Stimulated activated CD4-positive, alpha-beta T cell treated with anti-CD3 and anti-CD28 coated beads, Interleukin-4, amount 100 ng/mL, for 4 hours (primary cell): Measurements from ENCODE around the gene TRMO.

ENCODE experiments used
- DNase-seq, 2 experiments: peaks; one replicate each; pipeline ENCODE4 v3.0.0-alpha.2; 2020

The TRMO gene

DNA sequence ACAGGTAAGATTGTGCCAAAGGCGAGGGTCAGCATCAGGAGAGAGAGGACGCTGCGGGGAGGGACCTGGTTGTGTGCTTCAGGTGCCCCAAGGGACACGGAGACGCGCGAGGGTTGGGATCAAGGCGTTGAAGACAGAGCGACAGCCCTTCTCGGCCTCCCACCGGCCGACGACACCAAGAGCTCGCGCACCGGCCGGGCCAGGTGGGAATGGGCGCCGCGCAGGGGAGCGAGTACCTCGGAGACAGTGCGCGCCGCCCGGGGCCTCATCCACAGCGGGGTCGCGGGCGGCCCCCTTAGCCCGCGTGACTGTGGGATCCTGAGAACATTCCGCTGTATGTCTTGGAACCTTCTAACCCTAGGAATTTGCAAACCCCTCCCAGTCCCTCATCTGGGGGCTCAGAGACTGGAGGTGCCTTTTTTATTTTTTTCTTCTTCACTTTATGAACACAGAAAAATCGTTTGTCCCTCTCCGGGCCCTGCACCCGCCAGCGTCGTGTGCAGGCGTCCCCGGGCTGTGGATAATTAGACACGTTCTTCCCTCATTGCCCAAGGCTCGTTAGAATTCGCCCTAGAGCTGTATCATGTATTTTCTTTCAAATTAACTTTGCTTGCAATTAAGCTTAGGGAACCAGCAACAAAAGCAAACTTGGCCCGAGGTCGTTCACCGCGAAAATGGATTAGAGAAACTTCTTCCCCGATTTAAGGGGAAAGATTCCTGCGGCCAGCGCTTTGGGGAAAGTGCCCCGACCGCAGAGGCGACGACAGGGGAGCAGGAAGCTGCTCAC, 64.5 kb downstream of the TRMO start:
- no peak for DNase-seq

DNA sequence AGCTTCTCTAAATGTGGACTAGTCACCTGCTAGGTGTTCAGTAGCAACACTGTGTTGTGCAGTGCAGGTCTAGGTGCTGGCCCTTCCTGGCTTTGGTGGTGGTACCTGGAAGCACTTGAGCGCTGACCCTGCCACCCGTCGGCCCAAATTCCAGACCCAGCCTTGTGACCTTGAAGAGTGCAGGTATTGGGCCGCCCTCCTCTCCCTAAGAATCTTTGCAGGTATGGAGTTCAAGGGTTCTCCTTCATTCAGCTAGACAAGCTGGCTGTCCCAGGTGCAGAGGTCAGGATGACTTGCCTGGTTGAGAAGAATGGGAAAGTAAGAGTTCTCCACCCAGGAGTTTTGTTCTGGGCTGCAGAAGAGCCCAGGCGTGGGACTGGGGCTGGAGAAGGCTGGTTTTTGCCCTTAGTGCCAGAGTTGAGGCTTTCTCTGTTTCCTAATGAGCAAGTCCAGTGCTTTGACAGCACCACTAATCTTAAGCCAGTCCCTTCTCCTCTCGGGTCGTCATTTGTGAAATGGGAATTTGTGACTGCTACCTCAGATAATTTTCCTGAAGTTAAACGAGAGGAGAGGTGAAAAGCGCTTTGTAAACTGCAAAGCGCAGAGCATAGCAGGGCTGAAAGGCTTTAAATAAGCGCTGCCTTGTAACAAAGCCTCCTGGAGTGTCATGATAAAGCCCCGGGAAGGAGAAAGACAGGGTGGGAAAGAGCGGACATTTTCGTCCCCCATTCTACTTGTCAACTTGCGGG, 65.3 kb downstream of the TRMO start:
- DNase-seq = no peak

DNA sequence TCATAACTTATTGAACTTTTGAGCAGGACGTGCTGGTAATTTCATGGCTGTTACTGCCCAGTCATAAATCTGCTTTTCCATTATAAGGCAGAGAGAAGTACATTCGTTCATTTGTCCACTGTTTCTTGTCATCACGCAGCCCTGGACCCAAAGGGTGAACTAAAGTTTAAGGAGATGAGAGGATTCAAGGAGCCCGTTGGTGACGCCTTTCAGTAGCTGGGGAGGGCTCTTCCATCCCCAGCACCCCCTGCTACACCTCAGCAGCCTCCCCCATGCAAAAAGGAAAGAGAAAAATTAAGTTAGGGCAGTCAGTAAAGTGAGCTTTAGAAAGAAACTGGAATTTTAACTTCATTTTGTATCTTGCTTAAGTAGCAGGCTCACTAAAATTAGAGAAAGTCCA, 66.4 kb downstream of the TRMO start:
- DNase-seq = no peak

DNA sequence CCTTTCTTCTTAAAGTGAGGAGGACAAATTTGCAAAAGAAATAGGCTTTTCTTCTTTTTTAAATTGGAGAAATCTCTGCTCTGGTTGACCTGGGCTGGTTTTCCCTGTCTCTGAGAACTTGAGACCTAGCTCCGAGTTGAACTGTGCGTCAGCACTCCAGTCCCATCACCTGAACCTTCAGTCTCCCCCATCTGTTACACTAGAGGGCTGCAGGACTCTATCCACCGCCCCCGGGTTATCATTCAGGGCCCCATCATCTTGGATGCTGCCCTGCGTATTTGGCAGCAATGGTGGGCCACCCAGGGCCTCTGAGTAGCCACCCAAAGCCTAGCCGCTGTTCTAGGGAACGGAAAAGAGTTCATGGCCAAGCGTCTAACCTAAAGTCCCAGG, 66.8 kb downstream of the TRMO start:
- no peak for DNase-seq

DNA sequence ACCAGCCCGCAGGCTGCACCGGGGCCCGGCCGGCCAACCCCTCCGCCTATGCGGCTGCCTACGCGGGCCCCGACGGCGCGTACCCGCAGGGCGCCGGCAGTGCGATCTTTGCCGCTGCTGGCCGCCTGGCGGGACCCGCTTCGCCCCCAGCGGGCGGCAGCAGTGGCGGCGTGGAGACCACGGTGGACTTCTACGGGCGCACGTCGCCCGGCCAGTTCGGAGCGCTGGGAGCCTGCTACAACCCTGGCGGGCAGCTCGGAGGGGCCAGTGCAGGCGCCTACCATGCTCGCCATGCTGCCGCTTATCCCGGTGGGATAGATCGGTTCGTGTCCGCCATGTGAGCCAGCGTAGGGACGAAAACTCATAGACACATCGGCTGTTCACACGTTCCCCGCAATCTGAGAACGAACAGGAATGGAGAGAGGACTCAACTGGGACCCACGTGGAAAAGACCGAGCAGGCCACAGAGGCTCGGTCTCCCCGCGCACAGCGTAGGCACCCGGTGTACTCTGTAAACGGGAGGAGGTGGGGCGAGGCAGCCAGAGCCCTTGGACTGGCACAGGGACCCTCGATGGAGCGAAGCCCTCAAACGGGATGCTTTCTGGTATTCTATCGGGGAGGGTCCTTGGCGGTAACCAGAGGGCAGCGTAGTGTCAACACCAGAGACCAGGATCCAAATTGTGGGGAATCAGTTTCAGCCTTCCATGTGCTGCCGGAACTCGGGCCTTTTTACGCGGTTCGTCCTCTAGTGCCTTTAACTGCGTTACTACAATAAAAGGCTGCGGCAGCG, 67.4 kb downstream of the TRMO start:
- DNase-seq = no peak
